RWPE1 (cell line): ENCODE results near the gene FAAP20.

Experiments
- CTCF ChIA-PET: fragments of 350-600 bp; sonication (Branson Sonifier 250); formaldehyde crosslinking; extraction: SDS; loops from one replicate; lab custom pipeline; 2021; lab: Yijun Ruan, JAX
- POLR2A ChIA-PET: fragments of 400-600 bp; formaldehyde crosslinking; extraction: SDS; loops from one replicate; lab custom pipeline; 2020; ENCODE audit warnings: antibody characterized with exemption; ENCODE audit not compliant: low non-redundant PET; lab: Yijun Ruan, JAX
- DNase-seq: peaks from one replicate; pipeline ENCODE4 v3.0.0; 2012; ENCODE audit warnings: low spot score
- H3K27ac ChIP-seq: fragments of 450-650 bp; 2 replicates; pipeline ENCODE4 v1.5.1; 2017
- CTCF ChIP-seq: fragments of 450-650 bp; conservative IDR thresholded peaks from 2 replicates; pipeline ENCODE4 v1.5.1; 2017; ENCODE audit warnings: low read depth, mild to moderate bottlenecking

FAAP20 gene

GRCh38 chr1:2208309-2209239 is 14.0 kb upstream of the FAAP20 start:
- ChIA-PET POLR2A (interaction anchor here (0.6 kb wide), 1 partner anchor 775 kb away, joined by 3 read pairs; no protein-coding TSS in a partner anchor), CTCF (interaction anchor here (0.9 kb wide), 1 partner anchor 173 kb away, joined by 4 read pairs; no protein-coding TSS in a partner anchor)
- peak overlapping the region; percentile 96 for H3K27ac ChIP-seq
- peak; percentile 80 for DNase-seq
- no peak for TF ChIP-seq CTCF

GRCh38 chr1:2206813-2207487 is 12.4 kb upstream of the FAAP20 start:
- peak overlapping the region; percentile 96 for H3K27ac ChIP-seq
- ChIA-PET POLR2A (no interaction called here), CTCF (interaction anchor here (0.7 to 1.9 kb wide), 3 partner anchors 12 to 93 kb away, joined by 3 to 6 read pairs (median 3); partner anchors contain the start of gene FAAP20)
- DNase-seq: no peak
- no peak for TF ChIP-seq CTCF

DNA sequence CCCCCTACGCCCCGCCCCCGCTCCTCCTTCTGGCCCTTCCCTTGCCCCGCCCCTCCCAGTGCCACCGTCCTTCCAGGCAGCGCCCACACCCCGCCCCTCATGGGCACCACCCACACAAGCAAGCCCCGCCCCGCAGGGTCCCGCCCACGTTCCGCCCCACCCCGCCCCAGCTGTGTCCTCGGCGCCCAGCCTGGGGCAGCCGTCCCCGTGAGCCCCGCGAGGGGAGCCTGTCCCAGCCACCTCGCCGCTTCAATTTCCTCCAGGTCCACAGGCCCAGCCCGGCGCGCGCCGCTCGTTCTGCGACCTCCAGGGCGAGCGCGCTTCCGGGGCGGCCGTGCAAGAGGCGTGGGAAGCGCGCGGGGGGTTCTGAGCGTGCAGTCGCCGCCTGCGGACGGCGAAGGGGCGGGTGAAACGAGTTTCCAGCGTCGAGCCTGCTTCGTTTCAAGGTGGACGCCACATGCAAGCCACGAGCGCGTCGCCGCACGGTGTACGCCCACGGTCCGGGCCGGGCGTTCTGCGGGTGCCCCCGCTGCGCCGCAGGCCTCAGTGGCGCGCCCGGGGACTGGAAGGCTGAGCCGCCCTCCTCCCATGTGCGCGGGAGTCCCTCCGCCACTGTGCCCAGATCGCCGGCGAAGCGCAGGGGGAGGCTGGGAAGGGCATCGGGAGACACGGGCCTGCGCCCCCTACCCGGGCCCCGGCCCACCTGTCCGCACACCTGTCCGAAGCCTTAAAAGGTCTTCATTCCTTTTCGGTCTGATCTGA is 10.8 kb upstream of the FAAP20 start:
- no peak for TF ChIP-seq CTCF
- H3K27ac ChIP-seq: peak overlapping the region; percentile 96
- ChIA-PET POLR2A (no interaction called here), CTCF (interaction anchor here (1.9 kb wide), 1 partner anchor 10 kb away, joined by 6 read pairs; the partner anchor contains the start of gene FAAP20)
- DNase-seq: no peak

GRCh38 chr1:2204415-2205190 is 10.0 kb upstream of the FAAP20 start:
- POLR2A ChIA-PET: no interaction called here
- peak; percentile 94 for DNase-seq
- peak overlapping the region; percentile 76 for H3K27ac ChIP-seq
- CTCF ChIA-PET: interaction anchor here (1.0 to 1.2 kb wide), 2 partner anchors 10 to 107 kb away, joined by 3 to 8 read pairs; partner anchors contain the start of gene FAAP20
- no peak for TF ChIP-seq CTCF

DNA sequence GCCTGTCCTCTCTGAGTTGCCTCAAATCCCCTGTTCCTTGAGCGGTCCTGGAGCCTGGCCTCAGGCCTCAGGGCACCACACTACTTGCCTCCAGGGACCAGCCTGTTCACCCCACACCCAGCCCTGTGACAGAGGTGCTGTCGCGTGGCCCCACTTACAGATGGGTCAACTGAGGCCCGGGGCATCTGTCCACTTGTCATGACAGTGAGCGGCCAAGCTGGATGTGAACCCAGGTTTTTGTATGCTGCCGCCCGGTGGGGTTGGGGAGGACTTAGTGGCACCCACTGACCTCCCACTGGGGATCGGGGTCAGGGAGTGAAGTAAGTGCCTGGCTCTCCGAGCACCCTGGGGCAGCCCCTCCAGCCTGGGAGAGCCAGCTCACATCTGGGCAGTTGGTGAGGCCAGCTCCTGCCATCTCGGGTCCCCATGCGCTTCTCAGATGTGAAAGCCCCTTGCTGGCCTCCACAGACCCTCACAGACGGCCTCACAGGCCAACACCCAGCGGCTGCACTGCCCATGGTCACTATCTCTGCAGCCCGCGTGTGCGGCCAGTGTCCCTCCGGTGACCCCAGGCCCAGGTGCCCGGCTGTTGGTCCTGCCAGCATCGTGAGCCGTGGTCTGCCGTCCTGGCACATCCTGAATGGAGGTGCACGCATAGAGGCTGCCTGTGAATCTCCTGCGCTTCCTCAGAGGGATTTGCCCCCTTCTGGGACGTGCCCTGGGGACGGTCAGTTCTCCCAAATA is 9.3 kb upstream of the FAAP20 start:
- DNase-seq: no peak
- ChIA-PET POLR2A (no interaction called here), CTCF (interaction anchor here (0.5 to 1.2 kb wide), 4 partner anchors 8 to 108 kb away, joined by 3 to 8 read pairs (median 3); partner anchors contain the start of gene FAAP20)
- no peak for TF ChIP-seq CTCF
- peak overlapping the region; percentile 76 for H3K27ac ChIP-seq
